Cortex of kidney (tissue), 1 donor: ENCODE data around the gene SMC2.

ENCODE experiments used
- DNase-seq: peaks from one replicate; lab custom pipeline; 2025; lab: John Stamatoyannopoulos, UW

Gene SMC2

DNA sequence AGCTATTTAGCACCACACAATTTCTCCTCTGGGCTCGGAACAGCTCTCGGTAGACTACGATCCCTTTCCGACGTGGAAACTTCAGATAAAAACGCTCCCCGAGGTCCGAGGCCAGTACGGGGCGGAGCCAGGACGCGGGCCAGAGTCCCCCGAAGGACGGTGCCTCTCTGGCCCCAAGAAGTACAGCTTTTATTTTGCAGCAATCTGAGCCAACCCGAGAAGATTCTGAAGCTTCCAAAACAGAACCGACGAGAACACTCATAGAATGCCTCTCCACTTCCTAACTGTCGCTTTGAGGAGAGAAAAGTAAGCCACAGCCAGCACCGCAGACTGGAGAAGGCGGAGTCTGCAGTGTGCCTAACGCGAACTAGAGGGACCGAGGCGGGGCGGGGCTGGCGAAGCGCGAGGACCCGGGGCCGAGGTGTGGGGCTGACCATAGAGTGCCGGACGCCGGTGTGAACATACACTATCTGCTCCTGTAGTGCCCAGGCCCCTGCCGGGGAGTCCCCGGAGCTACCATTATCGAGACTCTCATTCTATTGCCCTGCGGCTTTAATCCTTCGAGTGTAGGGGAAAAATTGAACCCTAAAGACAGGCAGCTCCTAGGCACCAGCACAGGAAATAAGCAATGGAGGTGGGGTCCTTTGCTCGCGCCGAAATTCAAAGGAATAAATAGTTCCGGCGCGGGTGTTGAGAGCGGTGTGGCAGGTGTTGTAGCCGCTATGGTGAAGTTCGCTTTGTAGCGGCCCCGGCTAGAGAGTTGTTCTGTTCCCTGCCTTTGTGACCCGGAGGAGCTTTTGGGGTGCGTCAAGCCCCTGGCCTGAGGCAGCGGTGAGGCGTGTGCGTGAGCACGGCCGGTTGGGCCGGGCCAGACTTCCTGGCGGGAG is at the start of gene SMC2:
Gene SMC2 (plus strand): TSS at position 663 of the 887 bp plus-strand sequence. CDS start 1,076 bp downstream, outside the sequence.
- DNase-seq, result peak; percentile 65

DNA sequence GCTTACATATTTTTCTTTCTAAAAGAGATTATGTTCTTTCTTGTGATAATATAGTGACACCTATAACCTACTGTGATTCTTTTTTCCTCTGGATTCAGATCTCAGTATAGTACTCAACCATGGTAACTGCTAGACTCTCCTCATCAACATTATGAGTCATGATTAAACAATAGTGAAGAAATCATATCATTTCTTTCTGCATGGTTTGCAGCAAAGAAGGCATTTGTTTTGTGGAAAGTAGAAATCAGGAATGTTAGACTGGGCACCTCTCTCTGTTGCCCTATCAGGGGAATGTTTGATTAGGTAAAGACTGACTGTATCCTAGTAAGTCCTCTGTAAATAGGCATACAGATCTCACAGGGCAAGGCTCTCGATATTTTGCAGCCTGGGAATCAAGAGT is 25.6 kb upstream of the SMC2 start:
- DNase-seq, result no peak

DNA sequence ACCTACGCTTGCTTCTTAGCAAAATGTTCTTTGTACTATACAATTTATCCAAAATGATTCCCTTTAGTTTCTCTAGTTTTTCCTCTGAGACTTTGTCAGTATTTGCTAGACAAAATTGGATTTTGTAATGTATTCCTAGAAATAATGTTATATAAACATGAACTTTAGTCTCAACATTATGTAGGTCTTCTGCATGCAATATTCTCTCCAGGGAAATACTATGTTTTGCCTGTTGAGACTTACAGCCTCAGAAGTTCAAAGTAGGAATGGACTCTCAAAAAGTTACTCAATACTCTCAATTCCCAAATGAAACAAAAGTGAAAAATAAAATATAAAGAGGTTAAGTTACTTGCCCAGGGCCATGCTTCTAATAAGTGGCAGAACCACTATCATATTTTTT is 24.8 kb upstream of the SMC2 start:
- DNase-seq, result no peak

DNA sequence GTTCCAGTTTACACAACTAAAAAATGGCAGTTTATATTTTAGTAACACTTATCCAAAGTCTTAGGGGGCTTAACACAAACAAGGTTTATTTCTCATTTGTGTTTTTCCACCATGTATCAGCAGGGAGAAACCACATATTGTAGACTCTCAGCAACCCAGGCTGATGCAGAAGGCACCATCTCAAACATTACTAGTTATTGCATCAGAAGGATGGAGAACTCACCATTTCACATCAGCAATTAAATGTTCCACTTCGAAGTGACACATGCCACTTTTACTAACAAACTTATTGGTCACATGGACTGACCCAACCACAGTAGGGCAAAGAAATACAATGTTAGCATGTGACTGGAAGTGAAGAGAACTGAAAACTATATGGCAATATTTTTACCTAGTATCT is 22.5 kb upstream of the SMC2 start:
- no peak for DNase-seq

GRCh38 chr9:104073098-104073769 is 20.9 kb upstream of the SMC2 start:
- DNase-seq, result no peak

GRCh38 chr9:104073770-104074133 is 20.4 kb upstream of the SMC2 start:
- DNase-seq, result no peak

GRCh38 chr9:104074876-104075275 is 19.2 kb upstream of the SMC2 start:
- no peak for DNase-seq

- DNase-seq, result no peak
These were observed 18.0 kb upstream of the SMC2 start for GRCh38 chr9:104075801-104076753.

DNA sequence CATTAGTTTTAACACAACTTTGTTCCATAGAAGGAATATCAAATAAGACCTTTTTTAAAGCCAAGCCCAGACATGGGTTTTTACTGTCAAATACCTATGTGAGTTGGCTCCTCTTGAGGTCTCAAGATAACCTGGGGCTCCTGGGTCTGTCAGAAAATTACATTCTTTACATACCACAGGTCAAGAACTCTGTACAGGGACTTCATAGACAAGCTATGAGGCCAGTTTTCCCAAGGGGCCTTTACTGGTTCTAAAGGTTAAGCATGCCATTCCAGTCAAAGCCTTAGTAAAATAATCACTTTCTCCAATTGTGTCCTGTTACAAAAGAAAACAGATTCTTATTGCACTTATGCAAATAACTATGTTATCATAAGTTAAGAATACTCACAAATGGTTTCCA is 15.5 kb upstream of the SMC2 start:
- DNase-seq, result no peak

- no peak for DNase-seq
These were observed 13.1 kb upstream of the SMC2 start for GRCh38 chr9:104080983-104081382.

DNA sequence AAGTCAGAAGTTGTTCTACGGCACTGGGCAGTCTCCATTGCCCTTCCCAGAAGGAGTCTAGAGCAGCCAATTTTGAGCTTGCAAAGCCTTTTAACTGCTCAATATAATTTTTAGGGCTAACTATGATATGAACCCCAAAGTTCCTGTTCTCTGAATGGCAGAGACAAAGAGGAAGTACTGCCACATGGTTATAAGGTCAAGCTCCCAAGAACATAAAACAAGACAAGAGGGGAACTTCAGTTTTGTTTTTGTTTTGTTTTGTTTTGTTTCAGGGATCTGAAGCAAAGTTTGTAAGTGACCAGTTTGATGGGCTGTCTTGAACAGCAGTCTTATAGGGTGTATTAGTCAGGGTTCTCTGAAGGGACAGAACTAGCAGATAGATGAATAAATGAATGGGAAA is 11.9 kb upstream of the SMC2 start:
- DNase-seq, result no peak

GRCh38 chr9:104085525-104085924 is 8.6 kb upstream of the SMC2 start:
- DNase-seq, result no peak

GRCh38 chr9:104087894-104088293 is 6.2 kb upstream of the SMC2 start:
- DNase-seq, result no peak

GRCh38 chr9:104088416-104088815 is 5.7 kb upstream of the SMC2 start:
- DNase-seq, result no peak

GRCh38 chr9:104090578-104090977 is 3.5 kb upstream of the SMC2 start:
- no peak for DNase-seq

- no peak for DNase-seq
These were observed 3.0 kb upstream of the SMC2 start for GRCh38 chr9:104091116-104091515.

DNA sequence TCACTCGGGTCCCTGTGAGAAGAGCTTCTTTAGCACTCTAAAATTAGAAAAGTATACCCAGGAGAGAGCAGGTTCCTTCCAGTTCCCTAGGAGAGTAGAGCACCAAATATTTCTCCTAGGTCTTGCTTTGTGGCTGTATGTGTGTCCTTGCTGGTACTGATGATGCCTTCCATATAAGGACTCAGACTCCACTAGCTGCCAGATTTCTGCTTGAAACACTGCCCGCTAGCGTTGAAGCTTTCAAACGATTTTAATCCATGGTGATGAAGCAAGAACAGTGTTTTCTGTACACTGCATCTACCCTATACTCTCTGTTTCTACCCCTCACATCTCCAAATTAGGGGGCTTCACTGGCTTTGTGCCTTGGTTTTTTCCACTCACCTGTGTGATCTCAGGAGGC is 2.4 kb upstream of the SMC2 start:
- DNase-seq, result no peak

DNA sequence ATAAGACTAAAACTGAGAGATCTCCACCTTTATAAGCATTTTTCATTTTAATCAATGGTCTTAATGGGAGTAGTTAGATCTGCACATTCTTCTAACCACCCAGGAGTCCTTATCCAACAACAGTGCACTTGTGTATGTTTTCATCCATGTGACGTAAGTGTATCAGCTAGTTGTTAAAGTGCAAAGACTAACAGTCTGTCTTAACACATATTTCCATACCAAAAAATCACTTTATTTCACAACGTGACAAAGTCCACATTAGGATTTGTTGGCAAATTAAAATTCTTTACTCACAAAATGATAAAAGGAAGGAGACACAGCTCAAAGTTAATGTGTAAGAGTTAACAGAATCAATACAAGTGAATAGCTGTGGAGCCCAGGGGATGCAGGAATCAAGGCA is 1.9 kb upstream of the SMC2 start:
- no peak for DNase-seq

DNA sequence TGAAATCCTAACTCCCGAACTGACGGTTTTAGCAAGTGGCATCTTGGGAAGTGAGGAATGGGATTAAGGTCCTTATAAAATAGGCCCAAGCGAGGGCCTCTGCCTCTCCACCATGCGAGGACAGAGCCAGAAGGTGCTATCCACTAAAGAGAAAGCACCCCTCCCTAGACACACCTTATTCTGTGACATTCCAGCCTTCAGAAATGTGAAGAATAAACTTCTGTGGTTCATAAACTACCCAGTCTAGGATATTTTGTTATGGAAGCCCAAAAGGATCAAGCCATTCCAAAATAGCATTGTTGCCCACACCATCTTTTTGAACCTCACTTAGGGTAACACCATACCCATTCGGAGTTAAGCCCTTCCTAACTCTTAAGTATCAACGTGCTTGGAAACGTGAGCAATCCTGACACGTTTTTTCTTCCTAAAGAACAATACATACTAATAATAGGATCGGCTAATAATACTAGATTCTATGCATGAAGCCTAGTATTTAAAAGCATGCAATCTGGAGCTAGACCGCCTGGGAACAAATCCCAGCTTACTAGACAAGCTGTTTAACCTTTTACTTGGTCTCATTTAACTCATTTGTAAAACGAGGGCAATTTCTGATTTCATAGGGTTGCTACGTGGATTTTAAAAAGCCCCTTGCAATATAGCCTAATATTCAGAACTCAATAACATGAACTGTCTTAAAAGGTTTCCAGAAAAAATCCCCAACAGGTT is 1.1 kb upstream of the SMC2 start:
- DNase-seq, result no peak

- DNase-seq, result no peak
These were observed 466 bp downstream of the SMC2 start for GRCh38 chr9:104094534-104095015.

DNA sequence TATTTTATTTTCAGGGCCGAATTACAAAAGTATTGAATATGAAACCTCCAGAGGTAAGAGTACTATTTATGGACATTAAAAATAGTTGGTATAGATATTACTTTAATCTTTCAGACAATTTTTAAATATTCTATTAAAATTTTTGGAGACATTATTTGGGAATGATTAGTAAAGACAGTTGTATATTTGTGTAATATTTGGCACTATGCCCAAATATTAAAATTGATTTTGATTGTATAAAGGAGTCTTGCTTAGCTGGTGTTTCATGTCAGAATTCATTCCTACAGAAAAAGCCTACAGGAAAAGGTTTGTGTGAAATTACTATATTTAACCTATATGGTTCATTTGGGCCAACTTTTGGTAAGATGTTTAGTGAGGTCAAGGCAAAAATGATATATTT is 5.5 kb downstream of the SMC2 start:
- no peak for DNase-seq

- DNase-seq, result no peak
These were observed 10.3 kb downstream of the SMC2 start for GRCh38 chr9:104104360-104104759.
